ENCODE measurements around the gene RDH14. TPM values are rescaled to one million over a fixed set of nuclear protein-coding genes. Genes with fewer than 3 reads are reported as not detected.
A peak's percentile ranks its signal among the peaks of the same experiment; 100 is the strongest.

RDH14 gene, protein sequence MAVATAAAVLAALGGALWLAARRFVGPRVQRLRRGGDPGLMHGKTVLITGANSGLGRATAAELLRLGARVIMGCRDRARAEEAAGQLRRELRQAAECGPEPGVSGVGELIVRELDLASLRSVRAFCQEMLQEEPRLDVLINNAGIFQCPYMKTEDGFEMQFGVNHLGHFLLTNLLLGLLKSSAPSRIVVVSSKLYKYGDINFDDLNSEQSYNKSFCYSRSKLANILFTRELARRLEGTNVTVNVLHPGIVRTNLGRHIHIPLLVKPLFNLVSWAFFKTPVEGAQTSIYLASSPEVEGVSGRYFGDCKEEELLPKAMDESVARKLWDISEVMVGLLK
- 25.7 TPM for total RNA-seq

- peak; percentile 76 to 82 for DNase-seq (ENCODE audit: low spot score in 2 of 2)
- no peak for FAIRE-seq
Observed at GRCh38 chr2:18560031-18560796, at the start of gene RDH14. Gene RDH14 (minus strand): TSS chr2:18560653. CDS start chr2:18560572, 81 bp downstream.

DNA sequence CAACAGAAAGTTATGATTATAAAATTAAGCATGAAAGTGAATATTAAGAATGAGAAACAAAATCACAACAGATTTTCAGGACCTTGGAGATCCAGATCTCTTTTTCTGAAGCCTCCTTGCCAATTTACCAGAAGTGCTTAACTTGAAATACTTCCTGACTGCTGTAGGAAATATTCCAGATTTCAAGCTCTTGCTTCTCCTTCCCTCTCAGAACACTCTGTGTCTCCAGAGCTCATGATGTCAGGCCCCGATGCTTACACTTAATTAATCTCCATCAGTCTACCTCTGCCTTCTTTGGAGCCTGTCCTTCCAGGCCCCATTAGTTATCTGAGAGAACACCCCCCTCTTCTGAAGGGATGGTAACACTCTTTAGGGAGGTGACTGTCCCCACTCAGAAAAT, 49.6 kb upstream of the RDH14 start:
- no peak for FAIRE-seq
- no peak for DNase-seq (ENCODE audit: low spot score in 2 of 2)

GRCh38 chr2:18605115-18605514, 44.7 kb upstream of the RDH14 start:
- FAIRE-seq (no peak), DNase-seq (ENCODE audit: low spot score in 2 of 2) (no peak)

- DNase-seq (ENCODE audit: low spot score in 2 of 2) (no peak), FAIRE-seq (no peak)
Observed at GRCh38 chr2:18604531-18604885, 44.1 kb upstream of the RDH14 start.

DNA sequence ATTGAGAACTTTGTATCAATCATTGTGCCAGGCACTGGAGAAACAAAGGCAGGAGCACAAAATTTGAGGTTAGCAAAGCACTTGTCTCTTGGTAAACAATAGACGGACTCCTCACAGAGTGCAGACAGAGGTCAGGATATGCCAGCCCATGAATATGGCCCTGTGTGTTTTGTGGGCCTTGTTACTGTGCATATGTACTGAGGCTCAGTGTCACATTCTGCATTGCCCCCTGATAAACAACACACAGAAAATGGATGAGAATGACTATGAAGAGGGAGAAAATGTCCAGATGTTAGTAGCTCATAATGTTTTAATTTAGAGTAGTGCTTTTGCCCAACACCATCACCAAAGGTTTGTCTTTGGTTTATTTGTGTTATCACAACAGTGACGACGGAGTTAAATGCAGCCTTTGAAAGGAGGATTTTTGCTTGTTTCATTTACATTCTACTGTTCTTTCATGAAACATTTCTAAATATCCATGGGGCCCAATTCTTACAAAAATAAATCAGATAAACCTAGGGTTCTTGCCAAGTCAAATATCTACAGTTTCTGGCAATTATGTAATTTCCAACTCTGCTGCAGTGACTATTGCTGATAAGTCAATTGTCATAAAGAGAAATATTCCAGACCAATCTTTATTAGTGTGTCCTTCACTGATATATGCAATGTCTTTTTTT, 43.5 kb upstream of the RDH14 start:
- FAIRE-seq (no peak), DNase-seq (ENCODE audit: low spot score in 2 of 2) (no peak)

DNA sequence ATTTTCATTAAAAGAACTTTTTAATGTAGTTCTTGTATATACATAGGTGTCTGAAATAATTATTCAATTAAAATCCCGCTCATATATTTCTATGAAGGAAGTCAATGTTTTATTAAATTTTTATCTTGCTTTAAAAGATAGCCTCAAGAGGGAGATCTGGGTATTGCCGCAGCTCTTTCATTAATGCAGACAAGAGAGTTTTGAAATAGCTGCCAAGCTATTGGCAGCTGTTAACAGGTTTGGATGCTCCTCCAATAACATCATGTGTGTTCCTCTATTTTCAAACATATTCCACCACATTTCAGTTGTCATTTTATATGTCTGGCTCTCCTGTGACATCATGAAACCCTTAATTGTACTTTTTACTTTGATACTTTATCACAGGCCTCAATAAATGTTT, 41.8 kb upstream of the RDH14 start:
- FAIRE-seq (no peak), DNase-seq (ENCODE audit: low spot score in 2 of 2) (no peak)

DNA sequence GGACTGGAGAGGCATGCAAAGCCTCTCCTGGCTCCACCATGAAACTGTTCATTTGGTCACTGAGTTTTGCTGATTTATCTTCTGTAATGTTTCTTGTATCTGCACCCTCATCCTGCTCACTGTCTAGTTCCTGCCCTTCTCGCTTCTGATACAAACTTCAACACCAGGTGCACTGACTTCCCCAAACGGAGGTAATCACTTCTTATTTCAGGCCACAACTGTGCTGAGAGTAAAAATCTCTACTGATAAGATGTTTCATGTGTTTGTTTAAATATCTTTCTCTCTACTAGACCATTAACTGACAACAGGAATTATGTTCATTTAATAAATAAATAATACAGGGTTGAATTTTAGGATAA, 39.8 kb upstream of the RDH14 start:
- DNase-seq (ENCODE audit: low spot score in 2 of 2) (no peak), FAIRE-seq (no peak)

DNA sequence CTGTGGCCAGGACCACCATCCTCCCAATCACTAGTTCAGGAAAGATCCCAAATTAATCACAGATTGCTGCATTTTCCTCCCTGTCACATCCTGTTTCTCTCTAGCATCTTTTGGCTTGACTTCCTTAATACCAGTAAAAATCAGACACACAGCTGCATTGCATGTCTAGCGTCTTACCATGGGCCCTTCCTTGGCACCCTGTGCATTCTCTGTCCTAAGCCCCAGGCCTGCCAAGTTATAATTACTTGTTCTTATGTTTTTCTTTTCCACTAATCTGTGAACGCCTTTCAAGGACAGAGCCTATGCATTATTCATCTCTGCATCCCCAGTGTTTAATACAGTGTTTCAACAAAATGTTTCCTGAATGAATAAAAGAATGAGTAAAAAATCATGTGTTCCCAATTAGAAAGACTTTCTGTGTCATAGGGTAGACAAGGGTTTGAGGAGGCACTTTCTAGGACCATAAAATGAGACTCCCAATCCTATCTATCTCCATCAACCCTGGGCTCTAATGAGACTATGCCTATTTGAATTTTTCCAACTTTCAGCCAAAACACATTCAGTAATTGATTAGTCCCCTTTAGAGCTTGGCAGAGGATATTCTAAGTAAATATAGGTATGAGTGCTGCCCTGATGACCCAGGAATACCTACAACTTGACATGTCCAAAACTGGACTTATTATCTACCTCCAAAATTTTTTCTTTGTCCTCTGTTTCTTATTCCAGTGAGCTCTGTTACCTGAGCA, 39.2 kb upstream of the RDH14 start:
- FAIRE-seq (no peak), DNase-seq (ENCODE audit: low spot score in 2 of 2) (no peak)

- FAIRE-seq = no peak
- no peak for DNase-seq (ENCODE audit: low spot score in 2 of 2)
Observed at GRCh38 chr2:18598848-18599484, 38.5 kb upstream of the RDH14 start.

DNA sequence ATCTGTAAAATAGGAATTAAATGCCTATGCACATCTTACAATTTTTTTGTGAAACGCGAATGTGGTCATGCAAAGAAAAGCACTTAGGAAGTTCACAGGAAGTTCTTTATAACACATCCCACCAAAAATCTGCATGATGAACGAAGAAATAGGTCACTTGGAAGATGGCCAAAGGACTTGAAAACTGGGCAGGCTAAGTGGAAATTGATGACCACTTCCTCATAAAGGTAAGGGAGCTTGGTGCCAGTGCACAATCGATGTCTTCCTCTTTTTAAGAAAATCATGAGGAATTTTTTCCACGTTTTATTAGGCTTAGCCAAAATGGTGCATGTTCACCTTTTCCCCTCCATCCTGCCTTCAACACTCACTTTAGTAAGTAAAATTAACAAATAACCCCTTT, 37.2 kb upstream of the RDH14 start:
- no peak for FAIRE-seq

GRCh38 chr2:18596993-18597392, 36.5 kb upstream of the RDH14 start:
- no peak for DNase-seq (ENCODE audit: low spot score in 2 of 2)
- no peak for FAIRE-seq

More for the DNA sequence above, 37.2 kb upstream of the RDH14 start:
- DNase-seq (ENCODE audit: low spot score in 2 of 2) = no peak

DNA sequence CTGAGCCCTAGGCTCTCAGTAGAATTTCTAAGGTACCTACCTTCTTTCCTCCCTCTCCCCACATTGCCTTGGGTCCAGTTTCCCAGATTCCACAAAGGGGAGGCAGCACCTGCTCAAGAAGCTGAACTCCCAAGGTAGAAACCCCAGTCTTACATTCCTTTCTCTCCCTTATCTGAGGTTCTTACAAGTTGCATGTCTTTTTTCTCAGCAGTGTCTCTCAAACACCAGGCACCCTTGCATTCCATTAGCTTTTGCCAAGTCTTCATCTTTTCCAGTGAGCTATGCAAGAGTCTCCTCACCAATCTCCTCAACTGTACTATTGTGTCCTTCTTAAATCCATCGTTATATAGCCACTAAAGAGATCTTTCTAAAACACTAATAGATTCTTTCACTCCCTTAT, 33.0 kb upstream of the RDH14 start:
- DNase-seq (ENCODE audit: low spot score in 2 of 2) (no peak), FAIRE-seq (no peak)

DNA sequence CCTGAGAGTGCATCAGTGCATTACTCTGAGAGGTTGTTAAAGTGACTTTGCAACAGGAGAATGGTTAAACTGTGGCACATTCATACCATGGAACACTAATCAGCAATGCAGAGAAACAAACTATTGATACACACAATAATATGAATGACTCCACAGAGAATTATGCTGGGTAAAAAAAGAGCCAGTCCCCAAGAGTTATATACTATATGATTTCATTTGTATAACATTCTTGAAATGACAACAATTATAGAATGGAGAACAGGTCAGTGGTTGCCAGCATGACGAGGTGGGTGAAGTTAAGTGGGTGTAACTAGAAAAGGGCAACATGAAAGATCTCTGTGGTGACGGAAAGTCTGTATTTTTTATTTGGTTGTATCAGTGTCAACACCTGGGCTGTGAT, 31.9 kb upstream of the RDH14 start:
- no peak for FAIRE-seq
- no peak for DNase-seq (ENCODE audit: low spot score in 2 of 2)

GRCh38 chr2:18589354-18589753, 28.9 kb upstream of the RDH14 start, which contains the start of gene NT5C1B:
Gene NT5C1B (minus strand): TSS chr2:18589569. CDS start chr2:18589468, 101 bp downstream.
- no peak for DNase-seq (ENCODE audit: low spot score in 2 of 2)
- FAIRE-seq = no peak

DNA sequence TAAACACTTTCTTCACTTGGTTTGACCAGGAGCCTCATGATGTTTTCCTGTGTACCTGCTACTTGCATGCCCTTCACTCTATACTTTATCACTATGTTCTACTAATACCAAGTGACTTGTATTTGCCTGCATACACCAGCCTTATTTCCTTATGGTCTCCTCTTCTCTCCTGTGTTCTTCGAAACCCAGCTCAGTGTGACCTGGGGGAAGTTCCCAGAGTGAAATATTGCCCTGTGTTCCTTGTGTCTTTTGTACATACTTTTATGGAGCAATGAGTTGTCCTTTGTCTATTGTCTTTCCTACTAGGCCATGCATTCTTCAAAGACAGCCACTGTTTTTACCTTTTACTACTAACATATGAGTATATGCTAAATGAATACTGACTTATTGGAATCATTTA, 28.3 kb upstream of the RDH14 start:
- FAIRE-seq = no peak
- no peak for DNase-seq (ENCODE audit: low spot score in 2 of 2)

DNA sequence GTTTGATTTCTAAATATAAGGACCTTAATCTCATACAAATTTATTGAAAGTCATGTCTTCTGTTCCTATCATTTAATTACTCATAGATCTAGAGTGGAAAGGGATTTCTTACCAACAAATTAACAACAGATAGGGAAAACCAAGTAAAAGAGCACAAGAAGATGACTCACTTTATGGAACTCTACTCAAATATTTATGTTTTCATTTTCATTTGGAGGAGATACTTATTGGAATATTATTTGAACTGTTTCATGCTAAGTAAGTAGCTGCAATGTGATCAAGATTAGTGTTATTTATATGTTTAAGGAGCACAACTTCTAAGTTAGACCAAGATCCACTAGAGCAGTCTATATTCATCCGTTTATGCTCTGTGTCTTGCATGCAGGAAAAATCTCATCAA, 27.6 kb upstream of the RDH14 start:
- FAIRE-seq = no peak
- DNase-seq (ENCODE audit: low spot score in 2 of 2) = no peak

- DNase-seq (ENCODE audit: low spot score in 2 of 2) (no peak), FAIRE-seq (no peak)
Observed at GRCh38 chr2:18585526-18585925, 25.1 kb upstream of the RDH14 start.

- no peak for FAIRE-seq
- DNase-seq (ENCODE audit: low spot score in 2 of 2) = no peak
Observed at GRCh38 chr2:18584608-18584954, 24.1 kb upstream of the RDH14 start.

DNA sequence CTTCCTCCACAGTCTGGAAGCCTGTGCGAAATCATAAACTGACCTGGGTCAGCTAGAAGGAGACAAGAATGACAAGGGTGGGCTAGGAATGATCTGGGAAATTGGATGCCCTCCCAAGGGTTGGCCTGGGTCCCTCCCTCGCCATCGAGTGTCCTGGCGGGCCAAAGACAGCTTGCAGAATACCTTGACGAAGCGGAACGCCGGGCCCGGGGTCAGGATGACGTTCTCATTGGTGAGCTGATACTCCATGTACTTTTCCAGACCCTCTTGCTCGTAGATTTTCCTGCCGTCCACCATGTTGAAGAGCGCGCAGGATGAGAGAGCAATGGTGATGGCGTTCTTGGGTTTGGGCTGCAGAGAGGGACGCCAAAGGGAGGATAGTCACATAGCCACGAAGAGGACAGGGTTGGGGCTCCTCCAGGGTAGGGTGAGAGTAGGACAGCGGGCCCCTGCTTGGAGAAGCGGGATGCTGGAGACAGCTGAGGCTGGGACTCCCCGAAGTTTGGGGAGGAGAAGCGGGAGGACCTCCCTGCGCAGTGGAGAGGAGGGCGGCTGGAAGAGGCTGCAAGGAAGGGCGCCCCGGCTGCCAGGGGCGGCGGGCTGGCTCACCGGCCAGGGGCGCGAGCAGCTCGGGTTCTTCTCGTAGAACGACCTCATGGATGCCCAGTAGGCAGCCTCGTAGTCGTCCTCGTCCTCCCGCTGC, 23.6 kb upstream of the RDH14 start:
- FAIRE-seq (no peak), DNase-seq (ENCODE audit: low spot score in 2 of 2) (no peak)

- no peak for FAIRE-seq
- DNase-seq (ENCODE audit: low spot score in 2 of 2) = no peak
Observed at GRCh38 chr2:18580606-18581005, 20.2 kb upstream of the RDH14 start.
